Stomach (tissue), 4 donors: ENCODE results near the gene BHMT2.

Experiments used
- CTCF ChIP-seq, 7 experiments: fragments of 450-650 bp in 4 of 7; fragments of 200-600 bp in 3 of 7; sonication (generic) in 3 of 7; IDR thresholded peaks; one replicate each; pipeline ENCODE4 v1.5.1; 2016 to 2019; ENCODE audit warnings: antibody characterized with exemption in 7 of 7, control low read depth in 2 of 7, mild to moderate bottlenecking in 1 of 7
- EP300 ChIP-seq: sonication (generic); formaldehyde crosslinking; IDR thresholded peaks from one replicate; pipeline ENCODE4 v1.6.1; 2017; ENCODE audit warnings: antibody characterized with exemption
- POLR2A ChIP-seq, 4 donors: fragments of 450-650 bp; IDR thresholded peaks; one replicate each; pipeline ENCODE4 v1.6.1; 2016; ENCODE audit warnings: antibody characterized with exemption in 4 of 4, control low read depth in 2 of 4, mild to moderate bottlenecking in 1 of 4, moderate library complexity in 1 of 4
- POLR2AphosphoS5 ChIP-seq, 3 donors: sonication (generic); formaldehyde crosslinking; IDR thresholded peaks; one replicate each; pipeline ENCODE4 v1.6.1; 2016; ENCODE audit warnings: antibody characterized with exemption in 3 of 3

- no peak for TF ChIP-seq EP300
- TF ChIP-seq POLR2AphosphoS5 (IDR thresholded peaks at IDR 0.05) = no peak
- TF ChIP-seq POLR2A (IDR thresholded peaks at IDR 0.05) = no peak
- TF ChIP-seq CTCF (IDR thresholded peaks at IDR 0.05) = no peak
Measured at GRCh38 chr5:79124607-79125006, 55.0 kb downstream of the BHMT2 start.
